Muscle layer of duodenum (tissue), 2 donors: Measurements from ENCODE around the gene SCN4B.
"Not testable (repeated sequence)": the region's sequence is repeated elsewhere in the genome, so short reads cannot be mapped to it uniquely, and the experiment has no call there.

ENCODE experiments used
- H3K27ac ChIP-seq: one replicate; pipeline ENCODE4 v1.7.0; 2013; ENCODE audit warnings: mild to moderate bottlenecking, low read length
- H3K27me3 ChIP-seq: one replicate; pipeline ENCODE4 v1.7.0; 2013; ENCODE audit warnings: low read depth, mild to moderate bottlenecking, control low read depth, low read length
- H3K36me3 ChIP-seq, 2 donors: one replicate each; pipeline ENCODE4 v1.7.0; 2013; ENCODE audit warnings: low read length in 2 of 2, control low read depth in 1 of 2, mild to moderate bottlenecking in 1 of 2; ENCODE audit not compliant: insufficient read depth in 2 of 2, control insufficient read depth in 1 of 2
- H3K4me1 ChIP-seq, 2 donors: one replicate each; pipeline ENCODE4 v1.7.0; 2013; ENCODE audit warnings: low read length in 2 of 2, mild to moderate bottlenecking in 2 of 2, control low read depth in 1 of 2, moderate library complexity in 1 of 2; ENCODE audit not compliant: insufficient read depth in 2 of 2, control insufficient read depth in 1 of 2
- H3K4me3 ChIP-seq, 2 donors: one replicate each; pipeline ENCODE4 v1.7.0; 2013; ENCODE audit warnings: low read length in 2 of 2, low read depth in 1 of 2, mild to moderate bottlenecking in 1 of 2
- H3K9me3 ChIP-seq, 2 donors: one replicate each; pipeline ENCODE4 v1.7.0; 2013; ENCODE audit warnings: low read length in 2 of 2, control low read depth in 1 of 2, mild to moderate bottlenecking in 1 of 2; ENCODE audit not compliant: control insufficient read depth in 1 of 2
- donor health status: healthy.

SCN4B gene

GRCh38 chr11:118186346-118187107, 33.9 kb upstream of the SCN4B start:
- Histone ChIP-seq H3K27ac (no peak overlapping the region), H3K27me3 (no peaks in the 10 kb centered on the region), H3K4me3 (no peak overlapping the region), H3K9me3 (no peaks in the 10 kb centered on the region), H3K36me3 (no peaks in the 10 kb centered on the region), H3K4me1 (peaks cover 0 to 5% of the 10 kb centered on the region in 2 donors)

DNA sequence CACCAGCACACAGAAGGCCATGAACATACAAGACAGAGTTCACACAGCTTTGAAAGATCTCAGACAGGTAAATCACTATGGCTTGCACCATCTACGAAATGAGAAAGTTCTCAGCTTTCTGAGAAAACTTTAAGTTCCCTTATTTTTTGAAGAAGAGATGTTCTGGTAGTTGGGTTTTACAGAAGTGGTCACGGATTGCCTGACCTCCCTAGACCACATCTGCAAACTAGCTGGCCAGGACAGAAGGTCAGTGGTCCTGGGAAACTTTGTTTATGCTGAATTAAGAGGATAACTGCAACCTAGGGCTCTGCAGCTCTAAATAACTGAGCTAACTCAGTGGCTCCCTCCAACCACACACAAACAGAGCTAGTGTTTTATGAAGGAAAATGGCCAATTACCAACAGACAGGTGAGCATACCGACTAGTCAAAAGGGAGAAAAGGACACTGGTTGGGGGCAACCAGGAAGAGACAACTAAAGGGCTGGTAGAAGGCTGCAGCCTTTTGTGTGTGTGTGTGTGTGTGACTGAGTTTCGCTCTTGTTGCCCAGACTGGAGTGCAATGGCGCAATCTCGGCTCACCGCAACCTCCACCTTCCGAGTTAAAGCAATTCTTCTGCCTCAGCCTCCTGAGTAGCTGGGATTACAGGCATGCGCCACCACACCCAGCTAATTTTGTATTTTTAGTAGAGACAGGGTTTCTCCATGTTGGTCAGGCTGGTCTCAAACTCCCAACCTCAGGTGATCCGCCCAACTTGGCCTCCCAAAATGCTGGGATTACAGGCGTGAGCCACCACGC, 32.4 kb upstream of the SCN4B start:
- Histone ChIP-seq H3K4me3 (no peak overlapping the region), H3K27ac (no peak overlapping the region), H3K9me3 (no peaks in the 10 kb centered on the region), H3K4me1 (peaks cover 0 to 16% of the 10 kb centered on the region in 2 donors), H3K27me3 (no peaks in the 10 kb centered on the region), H3K36me3 (no peaks in the 10 kb centered on the region)

- not testable (repeated sequence) for H3K9me3 ChIP-seq, H3K4me3 ChIP-seq, H3K27me3 ChIP-seq, H3K36me3 ChIP-seq, H3K27ac ChIP-seq
- H3K4me1 ChIP-seq: peaks cover 0 to 20% of the 10 kb centered on the region in 2 donors
These were observed 31.1 kb upstream of the SCN4B start for GRCh38 chr11:118183691-118184090.

DNA sequence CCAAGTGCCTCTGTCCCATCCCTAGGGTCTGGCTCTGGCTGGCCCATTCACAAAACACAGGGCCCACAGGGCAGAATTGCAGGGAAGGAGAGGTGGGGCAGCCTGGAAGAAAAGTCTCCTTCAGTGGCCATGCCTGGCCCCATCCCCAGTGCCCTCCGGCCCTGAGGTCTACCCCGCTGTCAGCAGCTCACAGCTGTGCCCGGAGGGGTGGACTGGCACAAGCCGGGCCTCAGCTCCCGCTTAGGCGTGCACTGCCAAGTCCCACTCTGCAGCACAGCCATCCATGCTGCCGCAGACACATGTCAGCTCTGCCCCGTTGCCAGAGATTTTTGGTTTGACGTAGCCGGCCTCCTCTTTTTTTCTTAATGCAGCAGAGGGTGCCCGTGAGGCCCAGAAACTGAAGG, 27.7 kb upstream of the SCN4B start:
- H3K4me3 ChIP-seq: peak overlapping the region in 1 of 2 donors; percentile 37
- H3K36me3 ChIP-seq: no peaks in the 10 kb centered on the region
- no peaks in the 10 kb centered on the region for H3K27me3 ChIP-seq
- peaks cover 0 to 27% of the 10 kb centered on the region in 2 donors for H3K4me1 ChIP-seq
- no peak overlapping the region for H3K27ac ChIP-seq
- H3K9me3 ChIP-seq: no peaks in the 10 kb centered on the region

- H3K9me3 ChIP-seq: no peaks in the 10 kb centered on the region
- peak overlapping the region in 1 of 2 donors; percentile 65 for H3K4me3 ChIP-seq
- peaks cover 0 to 32% of the 10 kb centered on the region in 2 donors for H3K4me1 ChIP-seq
- H3K27me3 ChIP-seq: no peaks in the 10 kb centered on the region
- H3K27ac ChIP-seq: no peak overlapping the region
- no peaks in the 10 kb centered on the region for H3K36me3 ChIP-seq
These were observed 24.1 kb upstream of the SCN4B start for GRCh38 chr11:118176778-118177134.

DNA sequence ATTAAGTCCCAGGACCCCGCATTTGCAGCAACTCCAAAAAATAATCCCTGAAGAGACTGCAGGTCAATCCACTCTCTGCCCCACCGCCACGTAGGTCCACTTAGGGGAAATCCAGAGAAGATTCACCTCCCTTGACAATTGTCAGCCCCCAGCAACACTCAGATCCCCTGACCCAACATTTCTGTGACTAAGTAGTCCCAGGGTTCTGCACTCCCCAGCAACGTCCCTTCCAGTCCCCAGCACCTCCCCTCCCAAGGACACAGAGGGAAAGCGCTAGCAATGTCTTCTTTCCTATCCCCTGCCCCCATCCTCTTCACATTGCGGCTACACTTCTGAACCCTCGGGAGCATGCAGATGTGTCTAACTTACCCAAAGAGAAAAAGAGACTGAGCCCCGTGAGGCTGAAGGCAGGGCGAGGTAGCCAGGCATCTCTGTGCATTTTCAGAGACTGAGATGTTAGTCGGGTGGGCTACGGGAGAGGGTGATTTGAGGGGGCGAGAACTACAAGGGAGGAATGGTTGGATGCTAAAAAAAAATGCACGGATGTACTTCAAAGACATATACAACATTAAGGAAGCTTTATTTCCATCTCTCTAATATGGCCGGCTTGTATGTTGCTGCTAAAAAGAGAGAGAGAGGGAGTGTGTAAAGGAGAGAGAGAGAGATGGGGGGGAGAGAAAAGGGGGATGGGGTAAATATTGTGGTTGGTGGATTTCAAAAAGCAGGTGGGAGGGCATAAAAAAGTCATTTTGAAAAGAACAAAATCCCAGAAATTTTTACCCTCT, 23.6 kb upstream of the SCN4B start, which contains the start of gene SCN2B:
Gene SCN2B, minus strand, starts transcription at position 647 of the 785 bp plus-strand sequence. Its CDS starts 208 bp downstream, at position 439.
- H3K4me1 ChIP-seq: peaks cover 0 to 36% of the 10 kb centered on the region in 2 donors
- peak within 1 kb of the TSS; percentile 23 for H3K27ac ChIP-seq
- H3K9me3 ChIP-seq: no peaks in the 10 kb centered on the region
- H3K4me3 ChIP-seq: peak within 1 kb of the TSS; percentile 65 to 77
- H3K27me3 ChIP-seq: no peaks in the 10 kb centered on the region
- H3K36me3 ChIP-seq: no peaks in the 10 kb centered on the region

- Histone ChIP-seq H3K36me3 (no peaks in the 10 kb centered on the region), H3K4me1 (peaks cover 0 to 37% of the 10 kb centered on the region in 2 donors), H3K4me3 (peak overlapping the region; percentile 65 to 77), H3K27me3 (no peaks in the 10 kb centered on the region), H3K27ac (peak overlapping the region; percentile 23), H3K9me3 (no peaks in the 10 kb centered on the region)
These were observed 22.7 kb upstream of the SCN4B start for GRCh38 chr11:118175031-118175992.

DNA sequence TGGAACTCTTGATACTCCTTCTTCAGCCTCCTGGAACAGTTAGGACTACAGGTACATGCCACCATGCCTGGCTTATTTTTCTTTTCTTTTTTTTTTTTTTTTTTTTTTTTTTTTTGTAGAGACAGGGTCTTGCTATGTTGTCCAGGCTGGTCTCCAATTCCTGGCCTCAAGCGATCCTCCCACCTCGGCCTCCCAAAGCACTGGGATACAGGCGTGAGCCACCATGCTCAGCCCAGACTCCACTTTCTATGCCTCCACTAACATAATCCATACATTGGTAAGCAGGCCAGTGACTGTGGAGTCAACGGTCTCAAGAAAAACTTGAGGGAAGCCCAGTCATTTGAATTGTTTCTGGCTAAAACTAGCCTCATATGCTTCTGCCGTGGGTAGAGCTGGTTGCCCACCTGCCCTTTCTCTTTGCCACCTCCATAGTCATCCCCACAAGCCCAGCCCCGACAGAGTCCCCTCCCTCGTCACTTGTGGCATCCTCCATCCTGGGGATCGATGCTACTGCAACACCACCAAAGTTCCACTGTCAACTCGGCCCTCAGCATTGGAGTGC, 21.5 kb upstream of the SCN4B start:
- no peak overlapping the region for H3K27ac ChIP-seq
- H3K4me3 ChIP-seq: no peak overlapping the region
- H3K4me1 ChIP-seq: peaks cover 0 to 30% of the 10 kb centered on the region in 2 donors
- H3K36me3 ChIP-seq: no peaks in the 10 kb centered on the region
- no peaks in the 10 kb centered on the region for H3K27me3 ChIP-seq
- no peaks in the 10 kb centered on the region for H3K9me3 ChIP-seq

DNA sequence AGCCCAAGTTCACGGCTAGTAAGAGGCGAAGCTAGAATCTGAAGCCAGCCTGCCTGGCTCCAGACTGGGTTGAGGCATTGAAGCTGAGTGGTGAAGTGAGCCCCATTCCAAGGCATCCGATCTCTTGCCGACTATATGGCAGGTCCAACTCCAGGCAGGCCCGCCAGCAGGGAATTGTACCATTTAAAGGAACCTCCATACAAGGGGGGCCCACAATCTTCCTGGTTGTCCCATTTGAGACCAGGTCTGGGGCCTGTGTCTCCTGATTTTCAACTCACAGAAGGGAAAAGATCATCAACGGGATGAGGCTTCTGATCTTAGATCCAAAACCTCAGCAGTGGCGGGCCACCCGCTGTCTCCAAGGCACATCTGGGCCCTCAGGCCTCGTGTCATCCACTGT, 19.7 kb upstream of the SCN4B start:
- Histone ChIP-seq H3K4me3 (no peak overlapping the region), H3K36me3 (no peaks in the 10 kb centered on the region), H3K9me3 (no peaks in the 10 kb centered on the region), H3K27ac (no peak overlapping the region), H3K27me3 (no peaks in the 10 kb centered on the region), H3K4me1 (peaks cover 0 to 30% of the 10 kb centered on the region in 2 donors)
